ENCODE data around the gene NRP2.

DNA sequence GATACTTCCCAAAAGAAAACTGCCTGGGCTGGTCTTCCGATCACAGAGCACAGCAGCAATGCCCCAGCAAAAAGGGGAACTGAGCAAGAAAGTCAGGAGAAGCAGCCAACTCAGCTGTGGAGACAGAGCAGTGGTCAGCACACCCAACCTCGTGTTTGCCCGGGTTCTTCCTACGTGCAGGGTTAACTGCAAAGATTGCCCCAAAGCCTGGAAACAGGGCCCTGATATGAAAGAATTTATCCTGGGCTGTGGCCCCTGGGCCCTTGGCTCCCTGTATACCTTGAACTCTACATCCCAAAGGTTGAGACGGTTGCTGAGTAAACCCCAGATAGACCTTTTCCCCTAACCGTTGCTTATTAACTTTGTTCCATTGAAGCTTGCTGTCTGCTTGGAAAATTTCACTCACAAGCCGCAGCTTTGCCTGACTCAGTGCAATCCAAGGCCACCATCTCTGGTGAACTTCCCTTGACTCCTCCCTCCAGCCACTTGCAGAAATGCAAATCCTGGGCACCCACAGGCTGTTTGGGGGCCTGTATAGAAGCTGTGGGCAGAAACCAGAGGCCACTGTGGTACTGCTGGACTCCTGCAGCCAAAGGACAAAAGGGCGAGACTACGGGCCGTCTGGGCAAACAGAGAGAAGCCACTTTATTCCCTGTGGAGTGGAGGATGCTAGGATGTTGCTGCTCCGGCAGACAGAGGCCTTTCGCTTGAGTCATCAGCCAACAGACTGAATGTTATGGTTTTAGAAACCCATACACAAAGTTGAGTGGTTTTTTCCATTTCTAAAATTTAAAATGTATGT lies 18.2 kb downstream of the NRP2 start:
- TF ChIP-seq, protein P1, sequence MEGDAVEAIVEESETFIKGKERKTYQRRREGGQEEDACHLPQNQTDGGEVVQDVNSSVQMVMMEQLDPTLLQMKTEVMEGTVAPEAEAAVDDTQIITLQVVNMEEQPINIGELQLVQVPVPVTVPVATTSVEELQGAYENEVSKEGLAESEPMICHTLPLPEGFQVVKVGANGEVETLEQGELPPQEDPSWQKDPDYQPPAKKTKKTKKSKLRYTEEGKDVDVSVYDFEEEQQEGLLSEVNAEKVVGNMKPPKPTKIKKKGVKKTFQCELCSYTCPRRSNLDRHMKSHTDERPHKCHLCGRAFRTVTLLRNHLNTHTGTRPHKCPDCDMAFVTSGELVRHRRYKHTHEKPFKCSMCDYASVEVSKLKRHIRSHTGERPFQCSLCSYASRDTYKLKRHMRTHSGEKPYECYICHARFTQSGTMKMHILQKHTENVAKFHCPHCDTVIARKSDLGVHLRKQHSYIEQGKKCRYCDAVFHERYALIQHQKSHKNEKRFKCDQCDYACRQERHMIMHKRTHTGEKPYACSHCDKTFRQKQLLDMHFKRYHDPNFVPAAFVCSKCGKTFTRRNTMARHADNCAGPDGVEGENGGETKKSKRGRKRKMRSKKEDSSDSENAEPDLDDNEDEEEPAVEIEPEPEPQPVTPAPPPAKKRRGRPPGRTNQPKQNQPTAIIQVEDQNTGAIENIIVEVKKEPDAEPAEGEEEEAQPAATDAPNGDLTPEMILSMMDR (conservative IDR thresholded peaks at IDR 0.05 in 1 of 2, IDR thresholded peaks at IDR 0.05 in 1 of 2; ENCODE audit: low read depth in 1 of 2, low read length in 2 of 2), result no peak
- no peak for TF ChIP-seq EZH2 (IDR thresholded peaks at IDR 0.05; ENCODE audit: low read length, missing control alignments)

Measured in fibroblast of lung (primary cell).